HCT116 (cell line): ENCODE results near the gene ANKRD39. TPM values are rescaled to one million over a fixed set of nuclear protein-coding genes. Genes with fewer than 3 reads are reported as not detected.

Source experiments
- ATAC-seq: fragments of 200-7000 bp; cut with Tn5 transposase; 2 replicates; pipeline ENCODE4 v1.9.1; 2020; ENCODE audit warnings: mild to moderate bottlenecking, moderate library complexity
- BruUV-seq: library from RNA; stranded (reverse); fragments of 400-500 nt; replicated peaks from 2 replicates; lab custom pipeline; 2021; lab: Mats Ljungman, UMichigan
- CTCF ChIA-PET: fragments of 300-600 bp; sonication (Branson Sonifier 250); formaldehyde crosslinking; loops from one replicate; lab custom pipeline; 2021; ENCODE audit warnings: antibody characterized with exemption; lab: Charles Lee
- POLR2A ChIA-PET: fragments of 300-600, 350-600 bp; sonication (Branson Sonifier 250); formaldehyde crosslinking; loops from one replicate; lab custom pipeline; 2021; ENCODE audit warnings: antibody characterized with exemption; lab: Charles Lee
- RAD21 ChIA-PET, 2 experiments: fragments of 300-600 bp; sonication (Branson Sonifier 250); formaldehyde crosslinking; loops; one replicate each; lab custom pipeline; 2023; ENCODE audit warnings: low total read pairs in 2 of 2; ENCODE audit not compliant: uncharacterized antibody in 2 of 2, unreplicated experiment in 2 of 2, low non-redundant PET in 1 of 2; lab: Charles Lee
- DNase-seq: peaks from one replicate; pipeline ENCODE4 v3.0.0-alpha.2; 2010; ENCODE audit warnings: low read depth, low spot score
- H2AFZ ChIP-seq: fragments of 200-600 bp; shearing (Covaris generic), sonication (generic); 2 replicates; pipeline ENCODE4 v1.6.1; 2017; ENCODE audit warnings: low read depth, mixed run types, mixed read lengths, antibody characterized with exemption, low read length; ENCODE audit not compliant: poor library complexity, severe bottlenecking
- H3K27ac ChIP-seq: 2 replicates; pipeline ENCODE4 v1.5.1; 2012; ENCODE audit warnings: low read depth, low read length
- H3K27me3 ChIP-seq: fragments of 200-600 bp; sonication (generic); 2 replicates; pipeline ENCODE4 v1.6.1; 2016; ENCODE audit warnings: mixed run types, low read length, mixed read lengths; ENCODE audit not compliant: insufficient read depth
- H3K36me3 ChIP-seq, 2 experiments: fragments of 200-500 bp in 1 of 2; fragments of 200-600 bp in 1 of 2; sonication (Bioruptor generic) in 1 of 2; sonication (generic) in 1 of 2; 2 replicates each; pipeline versions ENCODE4 v1.5.1 to v1.6.1; 2014 to 2016; ENCODE audit warnings: low read length in 2 of 2, inconsistent platforms in 1 of 2, mixed read lengths in 1 of 2, mixed run types in 1 of 2; ENCODE audit not compliant: insufficient read depth in 2 of 2, control insufficient read depth in 1 of 2
- H3K4me1 ChIP-seq, 2 experiments: fragments of 200-600 bp in 1 of 2; sonication (generic) in 1 of 2; 2 replicates each; pipeline versions ENCODE4 v1.5.1 to v1.6.1; 2012 to 2017; ENCODE audit warnings: low read length in 2 of 2, inconsistent platforms in 1 of 2, mild to moderate bottlenecking in 1 of 2, mixed read lengths in 1 of 2, mixed run types in 1 of 2, moderate library complexity in 1 of 2; ENCODE audit not compliant: insufficient read depth in 2 of 2, control insufficient read depth in 1 of 2
- H3K4me2 ChIP-seq: fragments of 200-600 bp; sonication (generic); 2 replicates; pipeline ENCODE4 v1.6.1; 2017; ENCODE audit warnings: mixed run types, low read length, mixed read lengths
- H3K4me3 ChIP-seq, 2 experiments: fragments of 200-600 bp in 1 of 2; sonication (generic) in 1 of 2; replicated peaks in 1 of 2; 2 replicates each; pipeline ENCODE4 v1.5.1; 2011 to 2016; ENCODE audit warnings: low read length in 2 of 2, control low read depth in 1 of 2, low read depth in 1 of 2, mild to moderate bottlenecking in 1 of 2, mixed read lengths in 1 of 2, mixed run types in 1 of 2
- H3K79me2 ChIP-seq: fragments of 200-600 bp; sonication (generic); 2 replicates; pipeline ENCODE4 v1.6.1; 2017; ENCODE audit warnings: mild to moderate bottlenecking, mixed run types, low read length, moderate library complexity, mixed read lengths; ENCODE audit not compliant: insufficient read depth
- H3K9ac ChIP-seq: fragments of 200-600 bp; sonication (generic); 2 replicates; pipeline ENCODE4 v1.6.1; 2016; ENCODE audit warnings: low read length, mixed read lengths
- H3K9me2 ChIP-seq: fragments of 200-600 bp; sonication (generic), shearing (Covaris generic); 2 replicates; pipeline ENCODE4 v1.6.1; 2017; ENCODE audit warnings: mixed run types, mild to moderate bottlenecking, moderate library complexity; ENCODE audit not compliant: insufficient read depth
- H3K9me3 ChIP-seq, 2 experiments: fragments of 200-500 bp in 1 of 2; fragments of 200-600 bp in 1 of 2; sonication (Bioruptor generic) in 1 of 2; sonication (generic) in 1 of 2; 2 replicates each; pipeline ENCODE4 v1.6.1; 2014 to 2017; ENCODE audit warnings: low read length in 2 of 2, mixed read lengths in 2 of 2, inconsistent platforms in 1 of 2, low read depth in 1 of 2, mild to moderate bottlenecking in 1 of 2, mixed run types in 1 of 2, moderate library complexity in 1 of 2; ENCODE audit not compliant: control insufficient read depth in 1 of 2, insufficient read depth in 1 of 2
- H4K20me1 ChIP-seq: fragments of 200-600 bp; sonication (generic), shearing (Covaris generic); 2 replicates; pipeline ENCODE4 v1.6.1; 2017; ENCODE audit warnings: mixed run types, mild to moderate bottlenecking, moderate library complexity; ENCODE audit not compliant: insufficient read depth
- ATF3 ChIP-seq: IDR thresholded peaks from 2 replicates; pipeline ENCODE4 v1.6.1; 2012
- CBX3 ChIP-seq: IDR thresholded peaks from 2 replicates; pipeline ENCODE4 v1.6.1; 2012; ENCODE audit warnings: low read depth
- CTCF ChIP-seq, 3 experiments: fragments of 200-600 bp in 1 of 3; sonication (generic) in 1 of 3; IDR thresholded peaks in 2 of 3; conservative IDR thresholded peaks in 1 of 3; 2 replicates each; pipeline ENCODE4 v1.5.1; 2012 to 2017; ENCODE audit warnings: low read depth in 2 of 3, low read length in 2 of 3, antibody characterized with exemption in 1 of 3, borderline replicate concordance in 1 of 3, control low read depth in 1 of 3, mild to moderate bottlenecking in 1 of 3, mixed read lengths in 1 of 3, mixed run types in 1 of 3, moderate library complexity in 1 of 3; ENCODE audit not compliant: insufficient read depth in 1 of 3
- EGR1 ChIP-seq: IDR thresholded peaks from 2 replicates; pipeline ENCODE4 v1.6.1; 2012; ENCODE audit warnings: low read depth
- EZH2 ChIP-seq: fragments of 200-600 bp; sonication (generic); IDR thresholded peaks from 2 replicates; pipeline ENCODE4 v1.6.1; 2017; ENCODE audit warnings: antibody characterized with exemption, mixed run types
- FOSL1 ChIP-seq: IDR thresholded peaks from 2 replicates; pipeline ENCODE4 v1.6.1; 2012; ENCODE audit warnings: low read depth
- POLR2AphosphoS5 ChIP-seq: IDR thresholded peaks from 2 replicates; pipeline ENCODE4 v1.6.1; 2011; ENCODE audit warnings: mild to moderate bottlenecking, low read depth, low read length, moderate library complexity
- REST ChIP-seq: IDR thresholded peaks from 2 replicates; pipeline ENCODE4 v1.6.1; 2012; ENCODE audit warnings: low read depth
- SIN3A ChIP-seq: IDR thresholded peaks from 2 replicates; pipeline ENCODE4 v1.6.1; 2012; ENCODE audit warnings: low read depth
- SRF ChIP-seq: IDR thresholded peaks from 2 replicates; pipeline ENCODE4 v1.6.1; 2012; ENCODE audit warnings: low read depth
- ZBTB33 ChIP-seq: IDR thresholded peaks from 2 replicates; pipeline ENCODE4 v1.6.1; 2011; ENCODE audit warnings: mild to moderate bottlenecking, low read length, moderate library complexity; ENCODE audit not compliant: insufficient replicate concordance; ENCODE audit errors: extremely low read depth
- ZFX ChIP-seq: fragments of 450-650 bp; IDR thresholded peaks from 2 replicates; pipeline ENCODE4 v1.6.1; 2017
- intact Hi-C: fragments of 100-400 bp; cut with micrococcal nuclease; formaldehyde crosslinking; loops from 2 replicates; pipeline ENCODE4 v1.10.0; 2022
- total RNA-seq: library from RNA; stranded (reverse); gene quantifications from one replicate; pipeline ENCODE4 v1.2.1, GENCODE V29; 2021; ENCODE audit not compliant: unreplicated experiment

The ANKRD39 gene
- total RNA-seq, 1 experiment from 2014 or later = 24.2 TPM

- H3K9me3 ChIP-seq = no peaks in the 10 kb centered on the region
- intact Hi-C loops = loop anchor here (5.0 kb wide), 1 partner anchor 253 kb away; no protein-coding TSS in a partner anchor
- RAD21 ChIA-PET = no interaction called here
- no peak overlapping the region for H3K27ac ChIP-seq
- no TSS peak for BruUV-seq
- TF ChIP-seq ATF3 = no peak
- TF ChIP-seq SRF = no peak
- TF ChIP-seq ZFX = no peak
- TF ChIP-seq EZH2 = no peak
- TF ChIP-seq EGR1 = no peak
- TF ChIP-seq CTCF (IDR thresholded peaks at IDR 0.05 in 2 of 3, conservative IDR thresholded peaks at IDR 0.05 in 1 of 3; ENCODE audit: borderline replicate concordance in 1 of 3, insufficient read depth in 1 of 3, low read depth in 2 of 3, low read length in 2 of 3) = no peak
- no peak for TF ChIP-seq SIN3A
- TF ChIP-seq, all 23 proteins: peak for 0
- peaks cover 0 to 5% of the 10 kb centered on the region in 2 experiments; a peak in 1 of 4 replicates for H3K4me1 ChIP-seq
- H3K9me2 ChIP-seq = no peaks in the 10 kb centered on the region
- H3K36me3 ChIP-seq = peaks cover 0 to 9% of the 10 kb centered on the region in 2 experiments; a peak in 3 of 4 replicates
- no peak overlapping the region for H3K9ac ChIP-seq
- ATAC-seq (no peak), DNase-seq (no peak)
- H3K79me2 ChIP-seq = no peaks in the 10 kb centered on the region
- H3K4me3 ChIP-seq = no peak overlapping the region
- H4K20me1 ChIP-seq = no peaks in the 10 kb centered on the region
- no peak overlapping the region for H3K4me2 ChIP-seq
- CTCF ChIA-PET = no interaction called here
- H2AFZ ChIP-seq = no peak overlapping the region
- POLR2A ChIA-PET = no interaction called here
- H3K27me3 ChIP-seq = no peaks in the 10 kb centered on the region
Observed at GRCh38 chr2:96804986-96805385, 52.8 kb downstream of the ANKRD39 start.

GRCh38 chr2:96802721-96803120 is 55.1 kb downstream of the ANKRD39 start:
- Histone ChIP-seq H3K79me2 (no peaks in the 10 kb centered on the region), H4K20me1 (no peaks in the 10 kb centered on the region), H3K4me1 (peaks cover 0 to 5% of the 10 kb centered on the region in 2 experiments; a peak in 1 of 4 replicates), H3K9me3 (no peaks in the 10 kb centered on the region), H3K36me3 (peaks cover 0 to 9% of the 10 kb centered on the region in 2 experiments; a peak in 2 of 4 replicates), H2AFZ (no peak overlapping the region), H3K27ac (no peak overlapping the region), H3K4me2 (no peak overlapping the region), H3K4me3 (no peak overlapping the region), H3K9ac (no peak overlapping the region), H3K27me3 (no peaks in the 10 kb centered on the region), H3K9me2 (no peaks in the 10 kb centered on the region)
- ChIA-PET RAD21 (no interaction called here), CTCF (interaction anchor here (1.2 kb wide), 1 partner anchor 253 kb away, joined by 3 read pairs; no protein-coding TSS in a partner anchor), POLR2A (interaction anchor here (0.6 to 1.2 kb wide), 2 partner anchors 14 to 94 kb away, joined by 3 read pairs; partner anchors contain the start of gene CNNM3)
- BruUV-seq = no TSS peak
- ATAC-seq (no peak), DNase-seq (no peak)
- intact Hi-C loops = loop anchor here (5.0 kb wide), 1 partner anchor 250 kb away; no protein-coding TSS in a partner anchor
- TF ChIP-seq EZH2 (no peak), SIN3A (no peak), REST (no peak), FOSL1 (no peak), ZBTB33 (no peak), POLR2AphosphoS5 (no peak), ZFX (no peak), CBX3 (no peak)
